SU-DHL-6 (cell line): ENCODE data around the gene AFM.

ENCODE experiments used
- H2AFZ ChIP-seq: fragments of 200-600 bp; sonication (generic); 2 replicates; pipeline ENCODE4 v1.6.1; 2014; ENCODE audit warnings: low read depth, mild to moderate bottlenecking, moderate library complexity, mixed read lengths, antibody characterized with exemption, low read length; ENCODE audit not compliant: severe bottlenecking
- H3F3A ChIP-seq: fragments of 200-600 bp; shearing (Covaris generic); 2 replicates; pipeline ENCODE4 v1.6.0; 2016; ENCODE audit warnings: antibody characterized with exemption, mild to moderate bottlenecking; ENCODE audit not compliant: insufficient read depth
- H3K27ac ChIP-seq: fragments of 200-600 bp; sonication (generic); 2 replicates; pipeline ENCODE4 v1.5.1; 2016; ENCODE audit warnings: low read depth, mild to moderate bottlenecking, low read length, moderate library complexity, mixed read lengths
- H3K27me3 ChIP-seq: fragments of 200-600 bp; sonication (generic), shearing (Covaris generic); 2 replicates; pipeline ENCODE4 v1.6.0; 2014; ENCODE audit warnings: mild to moderate bottlenecking, low read length
- H3K36me3 ChIP-seq: fragments of 200-600 bp; sonication (generic); 2 replicates; pipeline ENCODE4 v1.6.1; 2014; ENCODE audit warnings: mild to moderate bottlenecking, low read length, mixed read lengths
- H3K4me2 ChIP-seq: fragments of 300-600, 200-600 bp; shearing (Covaris generic), sonication (generic); 2 replicates; pipeline ENCODE4 v1.6.0; 2014; ENCODE audit warnings: low read length, low read depth, mild to moderate bottlenecking; ENCODE audit not compliant: poor library complexity, severe bottlenecking
- H3K4me3 ChIP-seq: fragments of 200-600 bp; sonication (generic); 2 replicates; pipeline ENCODE4 v1.5.1; 2014; ENCODE audit warnings: antibody characterized with exemption, low read length, mild to moderate bottlenecking, mixed read lengths; ENCODE audit not compliant: insufficient read depth, poor library complexity, severe bottlenecking
- H3K79me2 ChIP-seq: fragments of 200-600 bp; sonication (generic); 2 replicates; pipeline ENCODE4 v1.6.1; 2014; ENCODE audit warnings: mild to moderate bottlenecking, low read length, moderate library complexity; ENCODE audit not compliant: insufficient read depth
- H3K9ac ChIP-seq: fragments of 200-600 bp; sonication (generic); 2 replicates; pipeline ENCODE4 v1.7.0; 2014; ENCODE audit warnings: mild to moderate bottlenecking, low read length
- H3K9me2 ChIP-seq: fragments of 200-600 bp; sonication (generic); replicated peaks from 2 replicates; pipeline ENCODE4 v1.6.1; 2014; ENCODE audit warnings: low read length; ENCODE audit not compliant: insufficient read depth
- H3K9me3 ChIP-seq: fragments of 200-600 bp; sonication (generic); 2 replicates; pipeline ENCODE4 v1.6.1; 2014; ENCODE audit warnings: low read length, mixed read lengths; ENCODE audit not compliant: insufficient read depth
- H4K20me1 ChIP-seq: fragments of 200-600 bp; sonication (generic); 2 replicates; pipeline ENCODE4 v1.6.1; 2014; ENCODE audit warnings: low read depth, mild to moderate bottlenecking, antibody characterized with exemption, low read length, moderate library complexity, mixed read lengths
- CTCF ChIP-seq: fragments of 200-600 bp; sonication (generic); IDR thresholded peaks from one replicate; pipeline ENCODE4 v1.5.1; 2017; ENCODE audit warnings: antibody characterized with exemption, mild to moderate bottlenecking, low read length, moderate library complexity; ENCODE audit not compliant: insufficient read depth, poor library complexity, severe bottlenecking
- EZH2phosphoT487 ChIP-seq: fragments of 200-600 bp; sonication (generic), shearing (Covaris generic); conservative IDR thresholded peaks from 2 replicates; pipeline ENCODE4 v1.6.1; 2018; ENCODE audit warnings: mild to moderate bottlenecking, antibody characterized with exemption, low read length, moderate library complexity, mixed read lengths

AFM gene

GRCh38 chr4:73437558-73437956 lies 44.0 kb upstream of the AFM start:
- Histone ChIP-seq H3K27ac (no peak overlapping the region), H3K36me3 (no peaks in the 10 kb centered on the region), H3K79me2 (no peaks in the 10 kb centered on the region), H3K4me3 (no peak overlapping the region), H3K27me3 (no peaks in the 10 kb centered on the region), H3K9me2 (no peaks in the 10 kb centered on the region), H3K4me2 (no peak overlapping the region), H3F3A (no peaks in the 10 kb centered on the region), H4K20me1 (no peaks in the 10 kb centered on the region), H2AFZ (no peak overlapping the region), H3K9ac (no peak overlapping the region), H3K9me3 (no peaks in the 10 kb centered on the region)
- no peak for TF ChIP-seq CTCF
- no peak for TF ChIP-seq EZH2phosphoT487

- H4K20me1 ChIP-seq, result no peaks in the 10 kb centered on the region
- no peaks in the 10 kb centered on the region for H3K9me2 ChIP-seq
- no peaks in the 10 kb centered on the region for H3F3A ChIP-seq
- H3K36me3 ChIP-seq, result no peaks in the 10 kb centered on the region
- H3K27me3 ChIP-seq, result no peaks in the 10 kb centered on the region
- no peaks in the 10 kb centered on the region for H3K9me3 ChIP-seq
- H3K9ac ChIP-seq, result no peak overlapping the region
- H3K79me2 ChIP-seq, result no peaks in the 10 kb centered on the region
- TF ChIP-seq CTCF (no peak), EZH2phosphoT487 (no peak)
- no peak overlapping the region for H3K27ac ChIP-seq
- H2AFZ ChIP-seq, result no peak overlapping the region
- no peak overlapping the region for H3K4me2 ChIP-seq
- no peak overlapping the region for H3K4me3 ChIP-seq
Measured at GRCh38 chr4:73438048-73438447, 43.5 kb upstream of the AFM start.

DNA sequence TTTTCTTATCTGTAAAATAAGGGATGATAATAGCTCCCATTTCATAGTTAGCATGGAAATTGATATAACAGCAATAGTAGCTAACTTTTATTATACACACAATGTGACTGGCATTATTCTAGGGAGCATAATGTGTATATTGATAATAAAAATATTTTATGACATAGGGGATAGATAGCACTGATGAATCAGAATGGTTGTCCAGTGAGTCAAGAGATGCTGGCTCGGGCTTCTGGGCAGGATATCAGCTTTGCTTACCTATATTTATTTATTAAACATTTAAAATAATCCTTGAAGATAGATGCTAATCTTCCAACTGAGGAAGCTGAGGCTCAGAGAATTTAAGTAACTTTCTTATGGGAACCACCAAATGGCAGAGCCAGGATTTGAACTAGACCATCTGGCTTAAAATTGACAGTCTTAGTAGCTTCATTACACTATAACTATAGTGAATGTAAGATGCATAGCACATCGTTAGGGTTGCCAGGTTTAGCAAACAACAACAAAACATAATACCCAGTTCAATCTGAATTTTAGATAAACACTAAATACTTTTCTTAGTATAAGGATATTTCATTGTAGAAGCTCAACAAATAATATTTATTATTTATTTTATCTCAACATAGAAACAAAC lies 42.8 kb upstream of the AFM start:
- Histone ChIP-seq H2AFZ (no peak overlapping the region), H3K9ac (no peak overlapping the region), H3K4me2 (no peak overlapping the region), H4K20me1 (no peaks in the 10 kb centered on the region), H3K79me2 (no peaks in the 10 kb centered on the region), H3K4me3 (no peak overlapping the region), H3K27me3 (no peaks in the 10 kb centered on the region), H3K36me3 (no peaks in the 10 kb centered on the region), H3K9me3 (no peaks in the 10 kb centered on the region), H3F3A (no peaks in the 10 kb centered on the region), H3K9me2 (no peaks in the 10 kb centered on the region), H3K27ac (no peak overlapping the region)
- TF ChIP-seq CTCF (no peak), EZH2phosphoT487 (no peak)
